DOHH2 (cell line): ENCODE measurements around the gene TEX52.

ENCODE experiments used
- H3F3A ChIP-seq: fragments of 200-600 bp; sonication (generic), shearing (Covaris generic); 2 replicates; pipeline ENCODE4 v1.6.0; 2016; ENCODE audit warnings: antibody characterized with exemption, mild to moderate bottlenecking; ENCODE audit not compliant: control insufficient read depth, insufficient read depth
- H3K27ac ChIP-seq: fragments of 200-600 bp; sonication (generic); 2 replicates; pipeline ENCODE4 v1.5.1; 2014; ENCODE audit warnings: low read depth, mild to moderate bottlenecking, low read length, moderate library complexity
- H3K27me3 ChIP-seq: fragments of 200-600 bp; sonication (generic); 2 replicates; pipeline ENCODE4 v1.6.1; 2014; ENCODE audit warnings: mild to moderate bottlenecking, low read length, mixed read lengths; ENCODE audit not compliant: control insufficient read depth
- H3K36me3 ChIP-seq: fragments of 200-600 bp; sonication (generic); 2 replicates; pipeline ENCODE4 v1.6.1; 2014; ENCODE audit warnings: mild to moderate bottlenecking, low read length, moderate library complexity, mixed read lengths; ENCODE audit not compliant: control insufficient read depth
- H3K4me1 ChIP-seq: fragments of 200-600 bp; sonication (generic); 2 replicates; pipeline ENCODE4 v1.6.1; 2014; ENCODE audit warnings: mild to moderate bottlenecking, low read length, mixed read lengths; ENCODE audit not compliant: control insufficient read depth
- H3K4me2 ChIP-seq: fragments of 200-600 bp; sonication (generic); 2 replicates; pipeline ENCODE4 v1.6.0; 2014; ENCODE audit warnings: mild to moderate bottlenecking, low read length, moderate library complexity
- H3K4me3 ChIP-seq: fragments of 200-600 bp; sonication (generic); 2 replicates; pipeline ENCODE4 v1.5.1; 2014; ENCODE audit warnings: mild to moderate bottlenecking, low read length, mixed read lengths
- H3K79me2 ChIP-seq: fragments of 200-600 bp; sonication (generic); 2 replicates; pipeline ENCODE4 v1.6.1; 2014; ENCODE audit warnings: mild to moderate bottlenecking, low read length, mixed read lengths; ENCODE audit not compliant: control insufficient read depth
- H3K9me2 ChIP-seq: fragments of 200-600 bp; sonication (generic); replicated peaks from 2 replicates; pipeline ENCODE4 v1.6.1; 2014; ENCODE audit warnings: mild to moderate bottlenecking, low read length, mixed read lengths; ENCODE audit not compliant: control insufficient read depth
- H3K9me3 ChIP-seq: fragments of 200-600 bp; sonication (generic); 2 replicates; pipeline ENCODE4 v1.6.1; 2014; ENCODE audit warnings: antibody characterized with exemption, low read length, mixed read lengths; ENCODE audit not compliant: control insufficient read depth, insufficient read depth
- H4K20me1 ChIP-seq: fragments of 200-600 bp; sonication (generic); 2 replicates; pipeline ENCODE4 v1.6.0; 2014; ENCODE audit warnings: low read depth, mild to moderate bottlenecking, antibody characterized with exemption, low read length, moderate library complexity; ENCODE audit not compliant: control insufficient read depth, insufficient read depth
- EZH2phosphoT487 ChIP-seq: fragments of 200-600 bp; sonication (generic); IDR thresholded peaks from 2 replicates; pipeline ENCODE4 v1.6.1; 2017; ENCODE audit warnings: borderline replicate concordance, mild to moderate bottlenecking, antibody characterized with exemption, low read length, moderate library complexity, mixed read lengths
- TF ChIP-seq, protein P1 (sequence below): fragments of 200-600 bp; sonication (generic); IDR thresholded peaks from one replicate; pipeline ENCODE4 v1.5.1; 2014; ENCODE audit warnings: antibody characterized with exemption, mild to moderate bottlenecking, low read depth, low read length; ENCODE audit not compliant: poor library complexity, severe bottlenecking

Gene TEX52

GRCh38 chr12:2824541-2824940, 32.3 kb downstream of the TEX52 start:
- Histone ChIP-seq H3K9me2 (no peaks in the 10 kb centered on the region), H3K4me1 (no peaks in the 10 kb centered on the region), H3K79me2 (no peaks in the 10 kb centered on the region), H3K9me3 (no peaks in the 10 kb centered on the region), H3F3A (no peaks in the 10 kb centered on the region), H3K4me3 (no peak overlapping the region), H3K36me3 (peaks cover 89% of the 10 kb centered on the region), H3K4me2 (no peak overlapping the region), H3K27me3 (no peaks in the 10 kb centered on the region), H3K27ac (no peak overlapping the region), H4K20me1 (no peaks in the 10 kb centered on the region)
- TF ChIP-seq EZH2phosphoT487, result no peak
- TF ChIP-seq, protein P1, sequence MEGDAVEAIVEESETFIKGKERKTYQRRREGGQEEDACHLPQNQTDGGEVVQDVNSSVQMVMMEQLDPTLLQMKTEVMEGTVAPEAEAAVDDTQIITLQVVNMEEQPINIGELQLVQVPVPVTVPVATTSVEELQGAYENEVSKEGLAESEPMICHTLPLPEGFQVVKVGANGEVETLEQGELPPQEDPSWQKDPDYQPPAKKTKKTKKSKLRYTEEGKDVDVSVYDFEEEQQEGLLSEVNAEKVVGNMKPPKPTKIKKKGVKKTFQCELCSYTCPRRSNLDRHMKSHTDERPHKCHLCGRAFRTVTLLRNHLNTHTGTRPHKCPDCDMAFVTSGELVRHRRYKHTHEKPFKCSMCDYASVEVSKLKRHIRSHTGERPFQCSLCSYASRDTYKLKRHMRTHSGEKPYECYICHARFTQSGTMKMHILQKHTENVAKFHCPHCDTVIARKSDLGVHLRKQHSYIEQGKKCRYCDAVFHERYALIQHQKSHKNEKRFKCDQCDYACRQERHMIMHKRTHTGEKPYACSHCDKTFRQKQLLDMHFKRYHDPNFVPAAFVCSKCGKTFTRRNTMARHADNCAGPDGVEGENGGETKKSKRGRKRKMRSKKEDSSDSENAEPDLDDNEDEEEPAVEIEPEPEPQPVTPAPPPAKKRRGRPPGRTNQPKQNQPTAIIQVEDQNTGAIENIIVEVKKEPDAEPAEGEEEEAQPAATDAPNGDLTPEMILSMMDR, result no peak

GRCh38 chr12:2823483-2823882, 33.4 kb downstream of the TEX52 start:
- H3K4me1 ChIP-seq, result no peaks in the 10 kb centered on the region
- H3K79me2 ChIP-seq, result no peaks in the 10 kb centered on the region
- H3K36me3 ChIP-seq, result peaks cover 89% of the 10 kb centered on the region
- H3F3A ChIP-seq, result no peaks in the 10 kb centered on the region
- TF ChIP-seq, protein P1, result no peak
- no peak for TF ChIP-seq EZH2phosphoT487
- H3K4me2 ChIP-seq, result no peak overlapping the region
- no peaks in the 10 kb centered on the region for H3K9me2 ChIP-seq
- H4K20me1 ChIP-seq, result no peaks in the 10 kb centered on the region
- no peak overlapping the region for H3K27ac ChIP-seq
- no peaks in the 10 kb centered on the region for H3K27me3 ChIP-seq
- H3K4me3 ChIP-seq, result no peak overlapping the region
- H3K9me3 ChIP-seq, result no peaks in the 10 kb centered on the region

DNA sequence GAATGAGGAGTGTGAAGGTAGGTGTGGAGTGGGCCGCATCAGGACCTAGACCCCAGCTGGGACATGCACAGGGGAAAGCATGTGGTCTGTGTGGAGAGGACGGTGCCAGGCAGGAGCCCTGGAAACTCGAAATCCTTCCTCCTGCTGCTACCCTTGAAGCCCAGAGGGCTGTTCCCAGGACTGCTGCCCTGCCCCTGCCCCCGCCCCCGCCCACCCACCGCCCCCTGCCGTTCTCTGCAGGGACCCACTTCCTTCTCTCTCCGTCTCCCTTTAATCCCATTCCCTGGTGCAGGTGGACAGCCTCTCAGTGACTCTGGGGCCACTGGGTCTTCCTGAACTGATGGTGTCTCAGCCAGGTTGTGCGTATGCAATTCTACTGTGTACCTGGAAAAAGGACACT, 36.4 kb downstream of the TEX52 start:
- Histone ChIP-seq H3K36me3 (peaks cover 79% of the 10 kb centered on the region), H3K4me2 (no peak overlapping the region), H3K79me2 (peaks cover 12% of the 10 kb centered on the region), H3K27me3 (no peaks in the 10 kb centered on the region), H3K9me3 (no peaks in the 10 kb centered on the region), H3K4me3 (no peak overlapping the region), H3K4me1 (no peaks in the 10 kb centered on the region), H4K20me1 (no peaks in the 10 kb centered on the region), H3F3A (no peaks in the 10 kb centered on the region), H3K9me2 (no peaks in the 10 kb centered on the region), H3K27ac (no peak overlapping the region)
- TF ChIP-seq, protein P1, result no peak
- no peak for TF ChIP-seq EZH2phosphoT487

- TF ChIP-seq, protein P1, result no peak
- TF ChIP-seq EZH2phosphoT487, result no peak
- no peak overlapping the region for H3K4me3 ChIP-seq
- H3K9me3 ChIP-seq, result no peaks in the 10 kb centered on the region
- H3K79me2 ChIP-seq, result peaks cover 19% of the 10 kb centered on the region
- no peaks in the 10 kb centered on the region for H3K27me3 ChIP-seq
- no peaks in the 10 kb centered on the region for H4K20me1 ChIP-seq
- no peak overlapping the region for H3K27ac ChIP-seq
- no peak overlapping the region for H3K4me2 ChIP-seq
- H3F3A ChIP-seq, result no peaks in the 10 kb centered on the region
- H3K36me3 ChIP-seq, result peaks cover 78% of the 10 kb centered on the region
- H3K4me1 ChIP-seq, result peaks cover 4% of the 10 kb centered on the region; the same call in 1 of the 2 replicates
- H3K9me2 ChIP-seq, result no peaks in the 10 kb centered on the region
Measured at GRCh38 chr12:2819810-2820209, 37.0 kb downstream of the TEX52 start.
